Activated CD4-positive, alpha-beta memory T cell treated with anti-CD3 and anti-CD28 coated beads, Interleukin-2, amount 10 ng/mL, durations not matched to agents 7 days and 5 days (primary cell): ENCODE results near the gene STIMATE. TPM values are rescaled to one million over a fixed set of nuclear protein-coding genes. Genes with fewer than 3 reads are reported as not detected.

Source experiments
- CTCF ChIA-PET: fragments of 350-600 bp; sonication (Branson Sonifier 250); formaldehyde crosslinking; loops from one replicate; lab custom pipeline; 2021; ENCODE audit warnings: antibody characterized with exemption, inconsistent platforms; lab: Charles Lee
- POLR2A ChIA-PET: fragments of 350-600 bp; sonication (Branson Sonifier 250); formaldehyde crosslinking; loops from one replicate; lab custom pipeline; 2021; ENCODE audit warnings: antibody characterized with exemption; lab: Charles Lee
- DNase-seq: peaks from one replicate; pipeline ENCODE4 v3.0.0-alpha.2; 2020
- H3K27ac Mint-ChIP-seq: one replicate; pipeline ENCODE4 v1.8.0; 2021; ENCODE audit warnings: mild to moderate bottlenecking, mixed read lengths
- H3K27me3 Mint-ChIP-seq: one replicate; pipeline ENCODE4 v1.8.0; 2021; ENCODE audit warnings: mixed read lengths
- H3K36me3 Mint-ChIP-seq: one replicate; pipeline ENCODE4 v1.8.0; 2021; ENCODE audit warnings: low read depth, mixed read lengths
- H3K4me1 Mint-ChIP-seq: one replicate; pipeline ENCODE4 v1.8.0; 2021; ENCODE audit warnings: mixed read lengths
- H3K4me3 Mint-ChIP-seq: one replicate; pipeline ENCODE4 v1.8.0; 2021; ENCODE audit warnings: mild to moderate bottlenecking, mixed read lengths
- H3K9me3 Mint-ChIP-seq: one replicate; pipeline ENCODE4 v1.8.0; 2021; ENCODE audit warnings: mixed read lengths
- total RNA-seq, 2 experiments: library from RNA; stranded (reverse); gene quantifications; one replicate each; pipeline ENCODE4 v1.2.3, GENCODE V29; 2021

The STIMATE gene
- total RNA-seq, 2 experiments from 2014 or later, result 31.9 to 34.7 TPM

DNA sequence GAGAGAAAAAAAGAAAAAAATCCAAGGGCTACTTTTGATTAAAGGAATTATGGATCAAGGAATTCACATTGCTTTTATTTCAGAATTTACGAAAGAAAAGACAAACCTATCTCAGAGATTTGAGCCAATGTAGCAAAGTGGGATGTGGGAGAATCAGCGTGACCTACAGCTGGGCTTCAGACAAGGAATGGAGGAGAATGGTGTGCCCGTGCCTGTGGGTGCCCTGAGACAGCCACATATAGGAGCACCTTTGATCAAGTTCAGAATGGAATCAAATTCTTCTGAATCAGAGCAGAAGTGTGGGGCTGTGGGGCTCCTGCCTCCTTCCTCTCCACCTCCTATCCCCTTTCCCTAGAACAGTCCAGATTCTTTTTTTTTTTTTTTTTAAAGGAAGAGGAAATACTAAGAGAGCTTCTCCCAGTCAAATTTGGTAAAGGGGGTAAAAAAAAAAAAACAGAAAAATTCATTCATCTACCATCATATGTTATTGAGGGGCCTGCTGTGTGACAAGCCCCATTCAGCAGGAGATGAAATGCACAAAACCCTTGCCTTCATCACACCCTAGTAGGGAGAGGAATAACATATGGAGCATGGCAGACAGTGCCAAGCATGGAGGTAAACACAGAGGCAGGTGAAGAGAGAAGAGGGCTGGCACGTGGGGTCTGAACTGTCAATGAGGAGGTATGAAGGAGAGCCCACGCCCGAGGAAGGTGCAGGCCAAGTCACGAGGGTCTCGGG, 37.5 kb downstream of the STIMATE start:
- Mint-ChIP-seq H3K4me1 (no peaks in the 10 kb centered on the region), H3K36me3 (peaks cover 15% of the 10 kb centered on the region), H3K27me3 (no peaks in the 10 kb centered on the region), H3K4me3 (no peak overlapping the region), H3K27ac (no peak overlapping the region), H3K9me3 (peaks cover 10% of the 10 kb centered on the region)
- ChIA-PET POLR2A (no interaction called here), CTCF (interaction anchor here (0.7 kb wide), 1 partner anchor 36 kb away, joined by 3 read pairs; no protein-coding TSS in a partner anchor)
- DNase-seq, result no peak

DNA sequence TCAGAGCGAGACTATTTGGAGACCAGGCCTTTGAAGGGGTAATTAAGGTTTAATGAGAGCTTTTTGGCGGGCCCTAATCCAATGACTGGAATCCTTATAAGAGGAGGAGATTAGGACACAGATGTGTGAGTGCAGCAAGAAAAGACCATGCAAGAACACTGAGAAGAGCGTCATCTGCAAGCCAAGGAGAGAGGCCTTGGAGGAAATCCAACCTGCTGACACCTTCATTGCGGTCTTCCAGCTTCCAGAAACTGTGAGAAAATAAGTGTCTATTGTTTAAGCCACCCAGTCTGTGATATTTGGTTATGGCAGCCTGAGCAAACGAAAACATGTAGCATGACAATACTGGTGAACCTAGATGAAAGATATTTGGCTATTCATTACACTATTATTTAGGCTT, 39.5 kb downstream of the STIMATE start:
- H3K4me3 Mint-ChIP-seq, result no peak overlapping the region
- H3K27ac Mint-ChIP-seq, result no peak overlapping the region
- no peak for DNase-seq
- ChIA-PET CTCF (no interaction called here), POLR2A (no interaction called here)
- H3K4me1 Mint-ChIP-seq, result no peaks in the 10 kb centered on the region
- peaks cover 3% of the 10 kb centered on the region for H3K36me3 Mint-ChIP-seq
- H3K9me3 Mint-ChIP-seq, result peaks cover 2% of the 10 kb centered on the region
- no peaks in the 10 kb centered on the region for H3K27me3 Mint-ChIP-seq

- Mint-ChIP-seq H3K9me3 (no peaks in the 10 kb centered on the region), H3K36me3 (no peaks in the 10 kb centered on the region), H3K4me3 (no peak overlapping the region), H3K27me3 (no peaks in the 10 kb centered on the region), H3K4me1 (no peaks in the 10 kb centered on the region), H3K27ac (no peak overlapping the region)
- ChIA-PET POLR2A (interaction anchor here (1.2 kb wide), 1 partner anchor 17 kb away, joined by 3 read pairs; no protein-coding TSS in a partner anchor), CTCF (no interaction called here)
- DNase-seq, result no peak
Measured at GRCh38 chr3:52857133-52857532, 40.2 kb downstream of the STIMATE start.

DNA sequence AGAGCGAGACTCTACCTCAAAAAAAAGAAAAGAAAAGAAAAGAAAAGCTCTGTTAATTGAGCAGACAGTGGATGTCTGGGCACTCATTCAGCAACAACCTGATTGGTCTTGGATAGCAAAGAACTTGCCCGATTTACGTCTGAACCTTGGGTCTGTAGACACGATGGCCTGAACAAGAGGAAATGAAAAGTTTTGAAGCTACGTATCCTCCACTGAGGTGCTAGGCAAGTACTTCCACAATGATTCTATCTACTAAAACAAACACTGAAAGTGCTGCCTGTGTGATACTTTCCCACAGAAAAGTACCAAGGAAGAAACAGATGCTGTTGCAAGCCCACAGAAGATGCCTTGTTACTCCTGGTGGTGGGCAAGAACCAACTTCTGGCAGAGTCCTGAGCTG, 40.7 kb downstream of the STIMATE start:
- Mint-ChIP-seq H3K27me3 (no peaks in the 10 kb centered on the region), H3K4me3 (no peak overlapping the region), H3K27ac (no peak overlapping the region), H3K9me3 (no peaks in the 10 kb centered on the region), H3K36me3 (peaks cover 3% of the 10 kb centered on the region), H3K4me1 (no peaks in the 10 kb centered on the region)
- CTCF ChIA-PET, result no interaction called here
- no peak for DNase-seq
- POLR2A ChIA-PET, result interaction anchor here (1.2 kb wide), 1 partner anchor 17 kb away, joined by 3 read pairs; no protein-coding TSS in a partner anchor

- no peaks in the 10 kb centered on the region for H3K4me1 Mint-ChIP-seq
- H3K27ac Mint-ChIP-seq, result no peak overlapping the region
- peaks cover 3% of the 10 kb centered on the region for H3K36me3 Mint-ChIP-seq
- CTCF ChIA-PET, result interaction anchor here (1.6 kb wide), 1 partner anchor 9 kb away, joined by 3 read pairs; no protein-coding TSS in a partner anchor
- POLR2A ChIA-PET, result interaction anchor here (1.3 kb wide), 1 partner anchor 15 kb away, joined by 3 read pairs; no protein-coding TSS in a partner anchor
- no peak for DNase-seq
- no peaks in the 10 kb centered on the region for H3K9me3 Mint-ChIP-seq
- H3K27me3 Mint-ChIP-seq, result no peaks in the 10 kb centered on the region
- no peak overlapping the region for H3K4me3 Mint-ChIP-seq
Measured at GRCh38 chr3:52854013-52854412, 43.3 kb downstream of the STIMATE start.

DNA sequence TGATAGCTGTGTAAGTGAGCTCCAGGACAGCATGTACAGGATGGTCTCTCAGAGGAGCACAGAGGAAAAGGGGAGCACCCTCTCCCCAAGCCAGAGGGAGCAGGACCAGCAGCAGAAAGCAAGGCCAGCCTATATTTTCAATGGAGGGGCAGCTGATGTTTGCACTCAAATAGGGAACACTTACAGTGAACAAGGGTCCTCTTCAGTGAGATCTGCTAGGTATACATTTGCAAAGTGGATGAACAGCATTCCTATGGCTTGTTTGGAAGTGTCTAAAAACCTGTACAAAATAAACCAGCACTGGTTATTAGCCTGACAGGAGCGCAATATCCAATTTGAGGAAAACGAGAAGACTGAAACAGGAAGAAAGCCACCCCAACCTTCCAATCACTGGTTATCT, 44.9 kb downstream of the STIMATE start:
- POLR2A ChIA-PET, result no interaction called here
- CTCF ChIA-PET, result no interaction called here
- no peak overlapping the region for H3K27ac Mint-ChIP-seq
- no peak overlapping the region for H3K4me3 Mint-ChIP-seq
- no peak for DNase-seq
- H3K36me3 Mint-ChIP-seq, result peaks cover 3% of the 10 kb centered on the region
- H3K4me1 Mint-ChIP-seq, result no peaks in the 10 kb centered on the region
- no peaks in the 10 kb centered on the region for H3K9me3 Mint-ChIP-seq
- H3K27me3 Mint-ChIP-seq, result no peaks in the 10 kb centered on the region

DNA sequence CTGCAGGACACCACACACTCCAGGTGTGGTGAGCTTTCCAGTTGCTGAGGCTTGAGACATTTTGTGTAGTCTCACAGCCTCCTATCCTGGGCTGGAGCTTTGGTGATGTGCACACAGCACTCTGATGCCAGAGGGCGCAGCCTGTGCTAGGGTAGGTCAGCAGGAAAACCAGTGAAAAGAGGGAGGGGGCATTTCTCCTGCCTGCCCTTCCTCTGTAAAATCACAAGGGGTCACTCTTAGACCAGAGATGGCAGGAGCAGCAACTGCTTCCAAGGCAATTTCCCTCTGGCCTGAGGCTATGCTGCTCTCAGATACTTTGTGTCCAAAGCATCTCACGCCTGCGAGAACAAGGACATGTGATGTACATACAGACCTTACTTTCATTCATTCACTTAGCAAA, 46.0 kb downstream of the STIMATE start:
- Mint-ChIP-seq H3K9me3 (no peaks in the 10 kb centered on the region), H3K4me1 (no peaks in the 10 kb centered on the region), H3K4me3 (no peak overlapping the region), H3K36me3 (peaks cover 3% of the 10 kb centered on the region), H3K27ac (no peak overlapping the region), H3K27me3 (no peaks in the 10 kb centered on the region)
- peak; percentile 25 for DNase-seq
- POLR2A ChIA-PET, result no interaction called here
- CTCF ChIA-PET, result interaction anchor here (1.1 kb wide), 1 partner anchor 42 kb away, joined by 4 read pairs; no protein-coding TSS in a partner anchor

DNA sequence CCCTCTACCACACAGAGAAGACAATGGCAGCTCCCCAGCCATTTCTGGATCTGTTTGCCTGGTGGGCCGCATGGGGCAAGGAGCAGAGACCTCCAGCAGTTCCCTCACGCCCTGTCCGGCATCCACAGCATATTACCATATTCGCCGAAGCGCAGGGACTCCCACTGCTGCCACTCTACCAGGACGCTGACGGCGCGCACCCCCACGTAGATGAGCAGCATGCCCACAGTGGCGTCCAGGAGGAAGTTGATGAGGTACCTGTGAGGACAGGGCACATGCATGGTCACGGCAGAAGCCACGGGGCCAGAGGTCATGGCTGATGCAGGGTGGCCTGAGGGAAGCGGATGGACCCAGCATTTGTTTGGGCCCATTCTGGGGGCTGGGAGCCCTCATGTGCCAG, 47.7 kb downstream of the STIMATE start:
- Mint-ChIP-seq H3K9me3 (no peaks in the 10 kb centered on the region), H3K4me3 (no peak overlapping the region), H3K27me3 (no peaks in the 10 kb centered on the region), H3K27ac (no peak overlapping the region), H3K4me1 (no peaks in the 10 kb centered on the region), H3K36me3 (peaks cover 3% of the 10 kb centered on the region)
- no peak for DNase-seq
- POLR2A ChIA-PET, result interaction anchor here (1.4 kb wide), 1 partner anchor 10 kb away, joined by 3 read pairs; no protein-coding TSS in a partner anchor
- CTCF ChIA-PET, result interaction anchor here (0.6 to 2.5 kb wide), 3 partner anchors 11 to 258 kb away, joined by 3 to 7 read pairs (median 4); no protein-coding TSS in a partner anchor

- POLR2A ChIA-PET, result interaction anchor here (1.4 kb wide), 1 partner anchor 9 kb away, joined by 3 read pairs; no protein-coding TSS in a partner anchor
- DNase-seq, result no peak
- CTCF ChIA-PET, result interaction anchor here (0.6 to 2.5 kb wide), 5 partner anchors 10 to 266 kb away, joined by 3 to 7 read pairs (median 3); no protein-coding TSS in a partner anchor
Measured at GRCh38 chr3:52848617-52849016, 48.7 kb downstream of the STIMATE start.

GRCh38 chr3:52847726-52848125, 49.6 kb downstream of the STIMATE start:
- CTCF ChIA-PET, result interaction anchor here (0.6 to 2.5 kb wide), 4 partner anchors 9 to 203 kb away, joined by 3 to 7 read pairs (median 4); no protein-coding TSS in a partner anchor
- H3K36me3 Mint-ChIP-seq, result peaks cover 8% of the 10 kb centered on the region
- DNase-seq, result no peak
- H3K27ac Mint-ChIP-seq, result no peak overlapping the region
- no peaks in the 10 kb centered on the region for H3K4me1 Mint-ChIP-seq
- H3K9me3 Mint-ChIP-seq, result no peaks in the 10 kb centered on the region
- no peaks in the 10 kb centered on the region for H3K27me3 Mint-ChIP-seq
- no peak overlapping the region for H3K4me3 Mint-ChIP-seq
- POLR2A ChIA-PET, result no interaction called here

More at GRCh38 chr3:52848617-52849016, 48.7 kb downstream of the STIMATE start:
- Mint-ChIP-seq H3K36me3 (peaks cover 8% of the 10 kb centered on the region), H3K4me3 (no peak overlapping the region), H3K27ac (no peak overlapping the region), H3K4me1 (no peaks in the 10 kb centered on the region), H3K27me3 (no peaks in the 10 kb centered on the region), H3K9me3 (no peaks in the 10 kb centered on the region)

GRCh38 chr3:52847241-52847640, 50.1 kb downstream of the STIMATE start:
- Mint-ChIP-seq H3K27me3 (no peaks in the 10 kb centered on the region), H3K27ac (no peak overlapping the region), H3K9me3 (no peaks in the 10 kb centered on the region), H3K4me1 (no peaks in the 10 kb centered on the region), H3K36me3 (peaks cover 8% of the 10 kb centered on the region), H3K4me3 (no peak overlapping the region)
- POLR2A ChIA-PET, result no interaction called here
- CTCF ChIA-PET, result interaction anchor here (0.6 kb wide), 1 partner anchor 204 kb away, joined by 3 read pairs; no protein-coding TSS in a partner anchor
- DNase-seq, result no peak

DNA sequence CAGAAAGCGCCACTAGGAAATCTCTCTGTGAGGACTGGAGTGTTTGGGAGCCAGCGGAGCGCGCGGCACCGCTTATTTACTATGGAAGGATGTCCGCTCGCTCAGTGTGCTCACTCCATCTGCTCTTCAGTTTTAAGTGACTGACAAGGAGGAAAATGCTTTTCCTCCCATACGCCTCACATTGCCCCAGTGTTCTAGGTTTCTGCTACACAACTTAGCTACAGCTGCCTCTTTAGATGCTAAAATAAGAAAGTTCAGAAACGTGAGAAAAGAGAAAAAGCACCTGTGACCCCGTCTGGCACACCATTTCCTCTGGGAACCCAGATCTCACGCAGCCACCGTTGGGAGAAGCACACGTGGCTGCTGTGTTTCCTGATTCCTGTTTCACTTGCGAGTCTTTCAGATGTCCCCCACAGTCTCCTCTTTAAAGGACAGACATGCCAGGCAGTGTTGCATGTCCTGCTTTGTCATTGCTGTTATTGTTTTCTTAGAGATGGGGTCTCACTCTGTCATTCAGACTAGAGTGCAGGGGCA, 50.8 kb downstream of the STIMATE start:
- Mint-ChIP-seq H3K36me3 (peaks cover 5% of the 10 kb centered on the region), H3K9me3 (no peaks in the 10 kb centered on the region), H3K4me1 (no peaks in the 10 kb centered on the region), H3K27me3 (no peaks in the 10 kb centered on the region), H3K4me3 (no peak overlapping the region), H3K27ac (no peak overlapping the region)
- DNase-seq, result no peak
- ChIA-PET POLR2A (no interaction called here), CTCF (interaction anchor here (0.8 to 1.4 kb wide), 5 partner anchors 28 to 255 kb away, joined by 3 to 4 read pairs (median 3); no protein-coding TSS in a partner anchor)
